D341Med (cell line): ENCODE measurements around the gene WWOX.

Source experiments
- DNase-seq: peaks from one replicate; pipeline ENCODE4 v3.0.0; 2012; ENCODE audit warnings: low spot score

Gene WWOX

GRCh38 chr16:79150632-79151310 is 1051.3 kb downstream of the WWOX start:
- DNase-seq: no peak

- no peak for DNase-seq
Observed at GRCh38 chr16:79154086-79154485, 1054.6 kb downstream of the WWOX start.

GRCh38 chr16:79155471-79155870 is 1056.0 kb downstream of the WWOX start:
- no peak for DNase-seq

GRCh38 chr16:79155904-79156303 is 1056.5 kb downstream of the WWOX start:
- no peak for DNase-seq

- DNase-seq: no peak
Observed at GRCh38 chr16:79156761-79157160, 1057.3 kb downstream of the WWOX start.

GRCh38 chr16:79158337-79158736 is 1058.9 kb downstream of the WWOX start:
- DNase-seq: no peak

- DNase-seq: no peak
Observed at GRCh38 chr16:79159261-79160049, 1060.0 kb downstream of the WWOX start.

GRCh38 chr16:79162977-79163376 is 1063.5 kb downstream of the WWOX start:
- no peak for DNase-seq

GRCh38 chr16:79163691-79164387 is 1064.4 kb downstream of the WWOX start:
- DNase-seq: no peak

GRCh38 chr16:79164388-79164995 is 1065.0 kb downstream of the WWOX start:
- no peak for DNase-seq

GRCh38 chr16:79165079-79165478 is 1065.6 kb downstream of the WWOX start:
- no peak for DNase-seq

- DNase-seq: no peak
Observed at GRCh38 chr16:79165506-79165905, 1066.1 kb downstream of the WWOX start.

GRCh38 chr16:79167893-79168292 is 1068.4 kb downstream of the WWOX start:
- DNase-seq: no peak

- DNase-seq: no peak
Observed at GRCh38 chr16:79168321-79168720, 1068.9 kb downstream of the WWOX start.

- no peak for DNase-seq
Observed at GRCh38 chr16:79169239-79169638, 1069.8 kb downstream of the WWOX start.

GRCh38 chr16:79170555-79171246 is 1071.2 kb downstream of the WWOX start:
- DNase-seq: no peak

- DNase-seq: no peak
Observed at GRCh38 chr16:79171504-79171903, 1072.0 kb downstream of the WWOX start.

- DNase-seq: no peak
Observed at GRCh38 chr16:79171931-79172705, 1072.7 kb downstream of the WWOX start.

GRCh38 chr16:79172976-79173500 is 1073.6 kb downstream of the WWOX start:
- DNase-seq: no peak

GRCh38 chr16:79173919-79174318 is 1074.5 kb downstream of the WWOX start:
- no peak for DNase-seq
